Fibroblast of pulmonary artery (primary cell): ENCODE measurements around the gene FJX1.

ENCODE experiments used
- DNase-seq: peaks from one replicate; pipeline ENCODE4 v3.0.0-alpha.2; 2010; ENCODE audit warnings: low read depth
- H3K4me3 ChIP-seq: replicated peaks from 2 replicates; pipeline ENCODE4 v1.5.1; 2011; ENCODE audit warnings: low read depth, mild to moderate bottlenecking, control low read depth, low read length, moderate library complexity
- TF ChIP-seq, protein P1 (sequence below): IDR thresholded peaks from 2 replicates; pipeline ENCODE4 v1.5.1; 2011; ENCODE audit warnings: mild to moderate bottlenecking, control low read depth, low read length, inconsistent platforms; ENCODE audit errors: missing control alignments

Gene FJX1

DNA sequence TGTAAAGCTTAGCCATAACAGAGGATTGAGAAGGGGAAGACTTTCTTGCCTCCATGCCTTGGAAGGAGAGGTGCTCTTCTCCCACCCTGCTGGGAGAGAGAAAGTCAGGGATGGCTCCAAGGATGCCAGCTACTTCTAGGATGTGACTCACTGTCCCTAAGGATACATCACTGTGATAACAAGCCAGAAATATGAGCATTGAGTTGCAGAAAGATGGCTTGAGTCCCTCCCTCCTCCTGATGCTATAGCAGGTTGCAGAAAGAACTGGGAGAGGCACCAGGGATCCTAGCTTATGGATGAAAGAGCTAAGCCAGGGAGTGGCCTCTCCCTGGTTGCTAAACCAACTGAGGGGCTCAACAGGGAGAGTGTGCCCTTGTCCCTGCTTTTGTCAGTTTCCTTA, 27.8 kb upstream of the FJX1 start:
- DNase-seq = no peak
- TF ChIP-seq, protein P1, sequence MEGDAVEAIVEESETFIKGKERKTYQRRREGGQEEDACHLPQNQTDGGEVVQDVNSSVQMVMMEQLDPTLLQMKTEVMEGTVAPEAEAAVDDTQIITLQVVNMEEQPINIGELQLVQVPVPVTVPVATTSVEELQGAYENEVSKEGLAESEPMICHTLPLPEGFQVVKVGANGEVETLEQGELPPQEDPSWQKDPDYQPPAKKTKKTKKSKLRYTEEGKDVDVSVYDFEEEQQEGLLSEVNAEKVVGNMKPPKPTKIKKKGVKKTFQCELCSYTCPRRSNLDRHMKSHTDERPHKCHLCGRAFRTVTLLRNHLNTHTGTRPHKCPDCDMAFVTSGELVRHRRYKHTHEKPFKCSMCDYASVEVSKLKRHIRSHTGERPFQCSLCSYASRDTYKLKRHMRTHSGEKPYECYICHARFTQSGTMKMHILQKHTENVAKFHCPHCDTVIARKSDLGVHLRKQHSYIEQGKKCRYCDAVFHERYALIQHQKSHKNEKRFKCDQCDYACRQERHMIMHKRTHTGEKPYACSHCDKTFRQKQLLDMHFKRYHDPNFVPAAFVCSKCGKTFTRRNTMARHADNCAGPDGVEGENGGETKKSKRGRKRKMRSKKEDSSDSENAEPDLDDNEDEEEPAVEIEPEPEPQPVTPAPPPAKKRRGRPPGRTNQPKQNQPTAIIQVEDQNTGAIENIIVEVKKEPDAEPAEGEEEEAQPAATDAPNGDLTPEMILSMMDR = no peak

DNA sequence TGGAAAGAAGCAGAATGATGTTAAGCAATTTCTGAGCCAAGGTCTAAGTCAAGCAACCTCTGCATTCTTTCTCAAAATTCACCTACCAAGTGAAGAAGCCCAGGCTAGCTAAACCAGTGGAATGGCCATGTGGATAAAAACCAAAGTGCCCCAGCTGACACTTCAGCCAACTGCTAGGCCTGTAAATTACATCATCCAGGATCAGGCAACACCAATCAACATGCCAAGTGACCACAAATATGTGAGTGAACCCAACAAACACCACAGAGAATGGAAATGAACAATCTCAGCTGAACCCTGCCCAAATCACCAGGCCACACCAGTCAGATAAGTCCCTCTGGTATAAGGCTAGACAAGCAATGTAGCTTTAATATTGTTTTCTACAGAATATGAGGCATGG, 25.1 kb upstream of the FJX1 start:
- no peak overlapping the region for H3K4me3 ChIP-seq
- TF ChIP-seq, protein P1 = no peak
- DNase-seq = peak; percentile 88

More for the DNA sequence above, 27.8 kb upstream of the FJX1 start:
- H3K4me3 ChIP-seq = no peak overlapping the region

DNA sequence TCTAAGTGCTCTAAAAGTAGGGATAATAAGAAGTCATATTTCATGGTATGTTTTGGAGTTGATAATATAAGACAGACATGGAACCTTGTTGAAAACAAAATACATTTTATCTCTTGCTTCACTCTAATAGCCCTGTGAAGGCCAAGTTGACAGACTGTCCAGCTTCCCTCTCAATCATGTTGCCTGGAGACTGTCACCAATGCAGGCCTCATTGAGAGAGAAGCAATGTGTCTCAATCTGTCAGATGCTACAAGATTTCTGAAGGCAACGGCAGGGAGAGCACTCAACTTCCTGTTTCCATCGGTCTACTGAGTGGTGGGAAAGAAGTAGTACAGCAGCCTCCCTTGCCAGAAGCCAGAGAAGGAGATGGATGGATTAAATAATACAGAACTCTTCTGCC, 23.6 kb upstream of the FJX1 start:
- H3K4me3 ChIP-seq = no peak overlapping the region
- TF ChIP-seq, protein P1 = no peak
- DNase-seq = no peak

DNA sequence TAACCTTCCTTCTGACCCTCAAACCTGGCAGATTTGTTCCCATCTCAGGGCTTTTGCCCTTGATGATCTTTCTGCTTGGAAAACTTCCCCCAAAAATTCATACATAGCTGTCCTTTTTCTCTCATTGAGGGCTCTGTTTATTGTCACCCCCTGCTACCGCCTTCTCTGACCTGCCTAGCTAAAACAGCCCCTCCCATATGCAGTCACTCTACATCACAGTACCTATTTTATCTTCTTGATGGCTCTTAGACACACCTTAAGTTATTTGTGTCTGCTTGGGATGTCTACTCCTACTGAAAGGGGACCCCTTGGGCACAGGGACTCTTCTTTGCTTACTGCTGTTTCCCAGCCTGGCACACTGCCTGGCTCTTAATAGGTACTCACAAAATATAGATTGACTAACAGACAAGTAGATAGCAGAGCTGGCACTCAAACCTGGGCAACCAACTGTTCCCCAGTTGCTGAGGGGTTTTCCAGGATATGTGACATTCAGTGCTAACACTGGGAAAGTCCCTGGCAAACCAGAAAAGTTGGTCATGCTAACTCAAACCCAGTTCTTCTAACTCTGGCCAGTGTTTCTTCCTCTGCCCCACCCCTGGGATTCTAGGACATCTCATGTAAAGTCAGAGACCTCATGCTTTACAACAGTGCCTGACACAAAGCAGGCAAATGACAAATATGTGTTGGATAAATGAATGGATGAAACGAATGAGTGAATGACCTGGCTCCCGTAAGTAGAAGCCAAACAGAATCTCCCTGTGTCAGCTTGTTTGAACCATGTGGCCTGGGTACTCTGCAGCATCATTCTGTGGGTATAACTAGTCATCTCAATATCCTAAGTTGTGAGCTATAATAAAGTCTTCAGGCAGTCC, 19.8 kb upstream of the FJX1 start:
- no peak overlapping the region for H3K4me3 ChIP-seq
- peak; percentile 60 for DNase-seq
- TF ChIP-seq, protein P1 = no peak

DNA sequence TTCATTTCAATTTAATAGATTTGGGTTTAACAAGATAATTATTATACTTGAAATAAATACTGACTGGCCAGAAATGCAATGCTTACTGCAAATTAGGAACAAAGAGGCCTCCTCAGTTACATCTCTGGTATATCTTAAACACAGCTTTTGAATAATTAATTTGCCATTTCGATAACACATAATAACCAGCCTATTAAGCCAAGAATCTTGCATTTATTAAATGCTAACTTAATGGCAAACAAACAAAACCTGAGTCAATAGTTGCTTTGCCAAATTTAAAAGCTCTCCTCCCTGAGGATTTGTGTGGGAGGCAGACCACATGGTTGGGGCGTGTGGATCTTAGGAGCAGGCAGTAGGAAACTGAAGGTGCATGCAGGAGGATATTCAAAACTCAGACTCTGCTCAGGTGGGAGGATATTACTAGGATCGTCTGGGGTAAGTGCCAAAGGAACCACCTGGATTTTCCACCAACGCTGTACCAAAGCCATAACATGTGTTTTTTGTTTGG, 17.9 kb upstream of the FJX1 start:
- DNase-seq = no peak
- TF ChIP-seq, protein P1 = no peak
- H3K4me3 ChIP-seq = no peak overlapping the region

DNA sequence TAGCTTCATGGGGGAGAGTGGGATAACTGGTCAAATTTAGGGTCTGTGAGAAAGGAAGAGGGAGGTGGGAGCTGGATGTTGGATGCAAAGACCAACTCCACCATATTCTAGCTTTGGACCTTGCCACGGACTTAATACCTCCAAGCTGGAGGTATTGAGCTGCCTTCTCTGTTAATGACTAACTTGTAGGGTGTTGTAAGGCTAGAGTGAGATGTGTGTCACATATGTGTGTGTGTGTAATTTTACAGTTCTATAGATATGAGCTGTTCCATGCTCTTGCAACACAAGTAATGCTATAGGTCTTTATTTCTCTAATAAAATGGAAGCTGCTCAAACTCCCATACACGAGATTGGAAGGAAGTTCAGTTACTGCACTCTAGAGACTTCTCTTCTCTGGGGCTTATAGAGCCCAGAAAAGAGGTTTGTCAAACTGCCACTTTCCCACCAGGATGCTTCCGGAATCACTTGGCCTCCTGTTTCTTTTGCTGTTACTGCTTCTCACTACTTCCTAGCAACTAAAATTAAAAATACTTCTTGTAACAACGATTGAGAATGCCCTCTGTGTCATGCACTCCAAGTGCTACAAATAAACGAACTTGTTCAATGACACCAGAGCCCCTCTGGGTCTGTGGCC, 16.0 kb upstream of the FJX1 start:
- TF ChIP-seq, protein P1 = no peak
- DNase-seq = no peak
- H3K4me3 ChIP-seq = no peak overlapping the region
